Neural progenitor cell (in vitro differentiated cells): Measurements from ENCODE around the gene CEP131. TPM values are rescaled to one million over a fixed set of nuclear protein-coding genes. Genes with fewer than 3 reads are reported as not detected.

ENCODE experiments used
- DNase-seq: peaks from one replicate; pipeline ENCODE4 v3.0.0-alpha.2; 2016; ENCODE audit warnings: low spot score
- H2AFZ ChIP-seq: fragments of 200-600 bp; sonication (generic); replicated peaks from 2 replicates; pipeline ENCODE4 v1.6.1; 2016; ENCODE audit warnings: antibody characterized with exemption
- H3F3A ChIP-seq: fragments of 200-600 bp; sonication (generic); 2 replicates; pipeline ENCODE4 v1.6.1; 2016; ENCODE audit warnings: antibody characterized with exemption, low read depth
- H3K27ac ChIP-seq: fragments of 200-600 bp; sonication (generic); 2 replicates; pipeline ENCODE4 v1.5.1; 2016; ENCODE audit warnings: mild to moderate bottlenecking
- H3K27me3 ChIP-seq: fragments of 200-600 bp; sonication (generic); 2 replicates; pipeline ENCODE4 v1.6.1; 2016; ENCODE audit warnings: mild to moderate bottlenecking, moderate library complexity
- H3K36me3 ChIP-seq: fragments of 200-600 bp; sonication (generic); 2 replicates; pipeline ENCODE4 v1.5.1; 2016
- H3K4me1 ChIP-seq: fragments of 200-600 bp; sonication (generic); 2 replicates; pipeline ENCODE4 v1.6.1; 2016; ENCODE audit warnings: mixed run types
- H3K4me2 ChIP-seq: fragments of 200-600 bp; sonication (generic); 2 replicates; pipeline ENCODE4 v1.6.1; 2016
- H3K4me3 ChIP-seq: fragments of 200-600 bp; sonication (generic); 2 replicates; pipeline ENCODE4 v1.5.1; 2016
- H3K79me2 ChIP-seq: fragments of 200-600 bp; sonication (generic); 2 replicates; pipeline ENCODE4 v1.6.1; 2016; ENCODE audit warnings: low read depth
- H3K9ac ChIP-seq: fragments of 200-600 bp; sonication (generic); 2 replicates; pipeline ENCODE4 v1.6.1; 2016
- H3K9me3 ChIP-seq: fragments of 200-600 bp; sonication (generic); 2 replicates; pipeline ENCODE4 v1.5.1; 2016; ENCODE audit warnings: low read depth
- H4K20me1 ChIP-seq: fragments of 200-600 bp; sonication (generic); 2 replicates; pipeline ENCODE4 v1.6.1; 2016; ENCODE audit warnings: low read depth
- H3K27ac Mint-ChIP-seq: 3 replicates; pipeline ENCODE4 v1.8.0; 2021; ENCODE audit warnings: mixed read lengths
- H3K27me3 Mint-ChIP-seq: 2 replicates; pipeline ENCODE4 v1.8.0; 2022; ENCODE audit warnings: low read depth, mild to moderate bottlenecking, inconsistent platforms, moderate library complexity, mixed read lengths; ENCODE audit not compliant: insufficient read depth
- H3K36me3 Mint-ChIP-seq: 3 replicates; pipeline ENCODE4 v1.8.0; 2021; ENCODE audit warnings: mixed read lengths
- H3K4me1 Mint-ChIP-seq: 3 replicates; pipeline ENCODE4 v1.8.0; 2021; ENCODE audit warnings: mixed read lengths
- H3K4me3 Mint-ChIP-seq: 3 replicates; pipeline ENCODE4 v1.8.0; 2021; ENCODE audit warnings: mild to moderate bottlenecking, moderate library complexity, mixed read lengths
- H3K9me3 Mint-ChIP-seq: 3 replicates; pipeline ENCODE4 v1.8.0; 2020; ENCODE audit warnings: mixed read lengths
- CTCF ChIP-seq: fragments of 200-600 bp; sonication (generic); IDR thresholded peaks from 2 replicates; pipeline ENCODE4 v1.5.1; 2017; ENCODE audit warnings: antibody characterized with exemption, mild to moderate bottlenecking
- EZH2 ChIP-seq: fragments of 200-600 bp; sonication (generic); IDR thresholded peaks from 2 replicates; pipeline ENCODE4 v1.6.1; 2017; ENCODE audit warnings: antibody characterized with exemption, mild to moderate bottlenecking, moderate library complexity
- EZH2phosphoT487 ChIP-seq: fragments of 200-600 bp; sonication (generic); IDR thresholded peaks from 2 replicates; pipeline ENCODE4 v1.6.1; 2017; ENCODE audit warnings: antibody characterized with exemption
- total RNA-seq: library from RNA; depleted of rRNA; stranded (reverse); fragments of >200 nt; gene quantifications from 2 replicates; pipeline ENCODE4 v1.2.3, GENCODE V29; 2015; ENCODE audit warnings: low replicate concordance

Gene CEP131
- total RNA-seq, 1 donor from 2014 or later = 7.7 TPM

DNA sequence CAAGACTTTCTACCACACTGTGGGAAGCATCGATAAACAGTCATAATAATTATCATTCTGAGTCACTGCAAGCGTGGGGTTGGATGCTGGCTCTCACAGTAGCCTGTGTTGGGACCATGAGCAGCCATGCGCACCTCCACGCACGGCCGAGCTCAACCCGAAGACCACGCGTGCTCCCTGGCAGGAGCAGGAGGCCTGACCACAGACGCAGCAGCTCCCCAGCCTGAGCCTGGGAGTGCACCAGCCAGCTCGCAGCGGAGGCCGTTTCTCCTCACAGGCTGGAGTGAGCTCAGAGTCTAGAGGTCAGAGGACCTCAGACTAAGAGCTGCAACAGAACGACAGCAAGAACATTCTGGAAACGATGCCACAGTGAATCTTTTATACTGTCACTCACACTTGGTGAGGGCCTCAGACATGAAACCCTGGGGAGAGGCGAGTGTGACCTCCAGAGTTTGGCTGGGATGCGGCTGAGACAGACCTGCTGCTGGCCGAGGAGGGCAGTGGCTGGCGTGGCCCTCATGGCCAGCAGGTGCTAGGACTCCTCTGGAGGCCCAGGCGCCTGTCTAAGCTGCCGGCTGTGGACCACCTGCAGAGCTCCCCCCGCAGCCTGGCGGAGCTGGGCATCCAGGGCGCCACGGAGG lies 22.4 kb upstream of the CEP131 start:
- Histone ChIP-seq H3K4me3 (no peak overlapping the region), H3K4me2 (no peak overlapping the region), H3K36me3 (no peaks in the 10 kb centered on the region), H3K9ac (no peak overlapping the region), H3K79me2 (peaks cover 6% of the 10 kb centered on the region), H4K20me1 (peaks cover 11% of the 10 kb centered on the region), H3K27me3 (no peaks in the 10 kb centered on the region), H3K4me1 (peaks cover 2% of the 10 kb centered on the region), H3F3A (peaks cover 22% of the 10 kb centered on the region), H3K27ac (no peak overlapping the region), H2AFZ (no peak overlapping the region), H3K9me3 (no peaks in the 10 kb centered on the region)
- no peak for TF ChIP-seq EZH2
- TF ChIP-seq CTCF = no peak
- TF ChIP-seq EZH2phosphoT487 = no peak
- Mint-ChIP-seq H3K27me3 (peaks cover 8% of the 10 kb centered on the region), H3K9me3 (no peaks in the 10 kb centered on the region), H3K4me1 (peaks cover 17% of the 10 kb centered on the region), H3K4me3 (no peak overlapping the region), H3K36me3 (peaks cover 4% of the 10 kb centered on the region), H3K27ac (peak overlapping the region; percentile 72)
- no peak for DNase-seq

- Mint-ChIP-seq H3K4me1 (peaks cover 19% of the 10 kb centered on the region), H3K9me3 (no peaks in the 10 kb centered on the region), H3K27me3 (peaks cover 10% of the 10 kb centered on the region), H3K36me3 (peaks cover 4% of the 10 kb centered on the region), H3K27ac (peak overlapping the region; percentile 72), H3K4me3 (peak overlapping the region; percentile 71)
- Histone ChIP-seq H3K4me3 (no peak overlapping the region), H4K20me1 (peaks cover 11% of the 10 kb centered on the region), H3K27ac (no peak overlapping the region), H3F3A (peaks cover 22% of the 10 kb centered on the region), H3K4me2 (no peak overlapping the region), H3K9me3 (no peaks in the 10 kb centered on the region), H3K27me3 (no peaks in the 10 kb centered on the region), H3K36me3 (no peaks in the 10 kb centered on the region), H3K79me2 (peaks cover 12% of the 10 kb centered on the region), H3K9ac (no peak overlapping the region), H2AFZ (no peak overlapping the region), H3K4me1 (peaks cover 5% of the 10 kb centered on the region)
- DNase-seq = no peak
- TF ChIP-seq CTCF = no peak
- no peak for TF ChIP-seq EZH2
- no peak for TF ChIP-seq EZH2phosphoT487
These were observed 21.7 kb upstream of the CEP131 start for GRCh38 chr17:81244358-81245023.

- peaks cover 1% of the 10 kb centered on the region for H3K36me3 Mint-ChIP-seq
These were observed 20.5 kb upstream of the CEP131 start for GRCh38 chr17:81243333-81243664.

More at GRCh38 chr17:81243333-81243664, 20.5 kb upstream of the CEP131 start:
- Histone ChIP-seq H3K4me1 (peaks cover 5% of the 10 kb centered on the region), H3K4me2 (no peak overlapping the region), H3K79me2 (peaks cover 16% of the 10 kb centered on the region), H3K27me3 (no peaks in the 10 kb centered on the region), H3K36me3 (no peaks in the 10 kb centered on the region), H3F3A (peaks cover 22% of the 10 kb centered on the region), H2AFZ (no peak overlapping the region), H4K20me1 (peaks cover 11% of the 10 kb centered on the region), H3K9me3 (no peaks in the 10 kb centered on the region), H3K27ac (no peak overlapping the region), H3K9ac (no peak overlapping the region), H3K4me3 (no peak overlapping the region)
- Mint-ChIP-seq H3K4me3 (no peak overlapping the region), H3K4me1 (peaks cover 21% of the 10 kb centered on the region), H3K27ac (peak overlapping the region; percentile 33), H3K9me3 (no peaks in the 10 kb centered on the region), H3K27me3 (peaks cover 11% of the 10 kb centered on the region)
- DNase-seq = no peak
- TF ChIP-seq EZH2 = no peak
- TF ChIP-seq EZH2phosphoT487 = no peak
- TF ChIP-seq CTCF = no peak
